ENCODE results near the gene SLC26A3. TPM values are rescaled to one million over a fixed set of nuclear protein-coding genes. Genes with fewer than 3 reads are reported as not detected.

SLC26A3 gene
- total RNA-seq, 1 experiment from 2014 or later: not detected

GRCh38 chr7:107721286-107721685 lies 81.7 kb downstream of the SLC26A3 start:
- Histone ChIP-seq H2AFZ (ENCODE audit: low read length) (no peak overlapping the region), H4K91ac (ENCODE audit: insufficient read length, low read depth, low read length) (no peak overlapping the region), H3K4me2 (ENCODE audit: insufficient read depth, insufficient read length, low read length) (no peak overlapping the region), H3K79me2 (ENCODE audit: insufficient read depth, low read length) (no peaks in the 10 kb centered on the region), H3K9me3 (ENCODE audit: control insufficient read depth, low read depth, low read length) (no peaks in the 10 kb centered on the region), H3K14ac (ENCODE audit: insufficient read depth, low read length) (no peak overlapping the region), H2BK12ac (ENCODE audit: insufficient read length, low read depth, low read length) (no peak overlapping the region), H3K79me1 (ENCODE audit: insufficient read depth, low read depth, low read length, poor library complexity, severe bottlenecking) (no peaks in the 10 kb centered on the region), H4K5ac (ENCODE audit: insufficient read length, low read depth, low read length) (no peak overlapping the region), H3K9ac (ENCODE audit: extremely low read depth, insufficient read length, low read length) (no peak overlapping the region), H2BK5ac (ENCODE audit: insufficient read length, low read length) (no peak overlapping the region), H2BK15ac (ENCODE audit: low read depth, low read length) (no peak overlapping the region), H3K23me2 (ENCODE audit: insufficient read length, low read depth, low read length, poor library complexity, severe bottlenecking) (no peaks in the 10 kb centered on the region), H3K56ac (ENCODE audit: insufficient read length, low read depth, low read length) (no peak overlapping the region), H3K27me3 (ENCODE audit: insufficient read depth, low read length) (no peaks in the 10 kb centered on the region; the same call in 1 of the 2 replicates), H3K23ac (ENCODE audit: insufficient read length, low read depth, low read length) (no peak overlapping the region), H4K20me1 (ENCODE audit: control insufficient read depth, insufficient read depth, insufficient read length) (no peaks in the 10 kb centered on the region), H2BK120ac (ENCODE audit: low read depth, low read length, poor library complexity, severe bottlenecking) (no peak overlapping the region), H3K4me1 (ENCODE audit: insufficient read depth, low read length) (no peaks in the 10 kb centered on the region), H3K18ac (ENCODE audit: insufficient read length, low read depth, low read length) (no peak overlapping the region), H3K27ac (ENCODE audit: insufficient read length, low read depth, low read length) (no peak overlapping the region), H2AK5ac (ENCODE audit: insufficient read length, low read length) (no peak overlapping the region), H3K4ac (ENCODE audit: low read depth, low read length) (no peak overlapping the region), H4K8ac (replicated peaks; ENCODE audit: insufficient read length, low read depth, low read length) (no peak overlapping the region), H3T11ph (ENCODE audit: low read length) (no peak overlapping the region), H2BK20ac (ENCODE audit: low read depth, low read length, poor library complexity, severe bottlenecking) (no peak overlapping the region)
- Mint-ChIP-seq H3K36me3 (ENCODE audit: insufficient read depth in 1 of 3, low read depth in 3 of 3) (no peaks in the 10 kb centered on the region), H3K27ac (no peak overlapping the region), H3K4me1 (peaks cover 0 to 8% of the 10 kb centered on the region in 2 experiments; a peak in 1 of 4 replicates), H3K4me3 (no peak overlapping the region), H3K27me3 (ENCODE audit: low read depth) (no peaks in the 10 kb centered on the region), H3K9me3 (no peaks in the 10 kb centered on the region)
- no CpG with 5 or more reads among the region's 1 CpG for WGBS (ENCODE audit: extremely low coverage, insufficient read length, low lambda C conversion rate)
- TF ChIP-seq, protein P1, sequence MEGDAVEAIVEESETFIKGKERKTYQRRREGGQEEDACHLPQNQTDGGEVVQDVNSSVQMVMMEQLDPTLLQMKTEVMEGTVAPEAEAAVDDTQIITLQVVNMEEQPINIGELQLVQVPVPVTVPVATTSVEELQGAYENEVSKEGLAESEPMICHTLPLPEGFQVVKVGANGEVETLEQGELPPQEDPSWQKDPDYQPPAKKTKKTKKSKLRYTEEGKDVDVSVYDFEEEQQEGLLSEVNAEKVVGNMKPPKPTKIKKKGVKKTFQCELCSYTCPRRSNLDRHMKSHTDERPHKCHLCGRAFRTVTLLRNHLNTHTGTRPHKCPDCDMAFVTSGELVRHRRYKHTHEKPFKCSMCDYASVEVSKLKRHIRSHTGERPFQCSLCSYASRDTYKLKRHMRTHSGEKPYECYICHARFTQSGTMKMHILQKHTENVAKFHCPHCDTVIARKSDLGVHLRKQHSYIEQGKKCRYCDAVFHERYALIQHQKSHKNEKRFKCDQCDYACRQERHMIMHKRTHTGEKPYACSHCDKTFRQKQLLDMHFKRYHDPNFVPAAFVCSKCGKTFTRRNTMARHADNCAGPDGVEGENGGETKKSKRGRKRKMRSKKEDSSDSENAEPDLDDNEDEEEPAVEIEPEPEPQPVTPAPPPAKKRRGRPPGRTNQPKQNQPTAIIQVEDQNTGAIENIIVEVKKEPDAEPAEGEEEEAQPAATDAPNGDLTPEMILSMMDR (conservative IDR thresholded peaks at IDR 0.05): no peak
- DNase-seq: no peak

Measured in H9 (cell line).